Suppressor macrophage treated with lipopolysaccharide for 4 hours (primary cell): ENCODE measurements around the gene PIN1.
"Not testable (repeated sequence)": the region's sequence is repeated elsewhere in the genome, so short reads cannot be mapped to it uniquely, and the experiment has no call there.

Experiments used
- DNase-seq: peaks from one replicate; pipeline ENCODE4 v3.0.0-alpha.2; 2020

The PIN1 gene

GRCh38 chr19:9834726-9835506, at the start of gene PIN1:
PIN1 (plus strand) TSS chr19:9835318; CDS start chr19:9835345, 27 bp downstream.
- peak; percentile 100 for DNase-seq

- peak; percentile 96 for DNase-seq
These were observed 49.5 kb upstream of the PIN1 start for GRCh38 chr19:9785367-9786331.

GRCh38 chr19:9786342-9786741, 48.8 kb upstream of the PIN1 start:
- no peak for DNase-seq

GRCh38 chr19:9786819-9787218, 48.3 kb upstream of the PIN1 start:
- DNase-seq = no peak

- not testable (repeated sequence) for DNase-seq
These were observed 46.5 kb upstream of the PIN1 start for GRCh38 chr19:9788604-9789003.

- no peak for DNase-seq
These were observed 46.1 kb upstream of the PIN1 start for GRCh38 chr19:9789066-9789465.

- DNase-seq = not testable (repeated sequence)
These were observed 45.5 kb upstream of the PIN1 start for GRCh38 chr19:9789579-9789978.

GRCh38 chr19:9791073-9791367, 44.1 kb upstream of the PIN1 start:
- not testable (repeated sequence) for DNase-seq

- DNase-seq = peak; percentile 95
These were observed 43.4 kb upstream of the PIN1 start for GRCh38 chr19:9791552-9792205.

GRCh38 chr19:9792206-9793070, 42.7 kb upstream of the PIN1 start:
- DNase-seq = peak; percentile 93

- peak; percentile 31 for DNase-seq
These were observed 42.0 kb upstream of the PIN1 start for GRCh38 chr19:9793071-9793591.

- DNase-seq = peak; percentile 87
These were observed 38.9 kb upstream of the PIN1 start for GRCh38 chr19:9796113-9796773.

GRCh38 chr19:9797871-9798270, 37.2 kb upstream of the PIN1 start:
- DNase-seq = no peak

- no peak for DNase-seq
These were observed 36.0 kb upstream of the PIN1 start for GRCh38 chr19:9799162-9799561.

GRCh38 chr19:9801976-9802375, 33.1 kb upstream of the PIN1 start:
- DNase-seq = no peak

- no peak for DNase-seq
These were observed 28.3 kb upstream of the PIN1 start for GRCh38 chr19:9806803-9807202.

- no peak for DNase-seq
These were observed 26.0 kb upstream of the PIN1 start for GRCh38 chr19:9808855-9809824.

GRCh38 chr19:9811139-9811538, 24.0 kb upstream of the PIN1 start:
- no peak for DNase-seq

- DNase-seq = no peak
These were observed 16.9 kb upstream of the PIN1 start for GRCh38 chr19:9818175-9818733.
